Measurements from ENCODE around the gene KIF18A. TPM values are rescaled to one million over a fixed set of nuclear protein-coding genes. Genes with fewer than 3 reads are reported as not detected.
A peak's percentile ranks its signal among the peaks of the same experiment; 100 is the strongest.

The KIF18A gene
- total RNA-seq (2021) (103 and 117 TPM in 2 replicates), Bru-seq, nascent RNA (percentile 98 among the genes with signal in this experiment), BruChase-seq, experiment 1, labeled RNA remaining after a 2-hour chase (percentile 94 among the genes with signal in this experiment), BruChase-seq, experiment 2, labeled RNA remaining after a 6-hour chase (percentile 78 among the genes with signal in this experiment)
- long read RNA-seq, transcript KIF18A-201 (17 exons, 3,568 nt): major isoform, 229 of 278 reads
- long read RNA-seq, partial matches to known transcripts: 17 of 278 reads
- long read RNA-seq, other reads (novel, unspliced or antisense): 32 of 278 reads

DNA sequence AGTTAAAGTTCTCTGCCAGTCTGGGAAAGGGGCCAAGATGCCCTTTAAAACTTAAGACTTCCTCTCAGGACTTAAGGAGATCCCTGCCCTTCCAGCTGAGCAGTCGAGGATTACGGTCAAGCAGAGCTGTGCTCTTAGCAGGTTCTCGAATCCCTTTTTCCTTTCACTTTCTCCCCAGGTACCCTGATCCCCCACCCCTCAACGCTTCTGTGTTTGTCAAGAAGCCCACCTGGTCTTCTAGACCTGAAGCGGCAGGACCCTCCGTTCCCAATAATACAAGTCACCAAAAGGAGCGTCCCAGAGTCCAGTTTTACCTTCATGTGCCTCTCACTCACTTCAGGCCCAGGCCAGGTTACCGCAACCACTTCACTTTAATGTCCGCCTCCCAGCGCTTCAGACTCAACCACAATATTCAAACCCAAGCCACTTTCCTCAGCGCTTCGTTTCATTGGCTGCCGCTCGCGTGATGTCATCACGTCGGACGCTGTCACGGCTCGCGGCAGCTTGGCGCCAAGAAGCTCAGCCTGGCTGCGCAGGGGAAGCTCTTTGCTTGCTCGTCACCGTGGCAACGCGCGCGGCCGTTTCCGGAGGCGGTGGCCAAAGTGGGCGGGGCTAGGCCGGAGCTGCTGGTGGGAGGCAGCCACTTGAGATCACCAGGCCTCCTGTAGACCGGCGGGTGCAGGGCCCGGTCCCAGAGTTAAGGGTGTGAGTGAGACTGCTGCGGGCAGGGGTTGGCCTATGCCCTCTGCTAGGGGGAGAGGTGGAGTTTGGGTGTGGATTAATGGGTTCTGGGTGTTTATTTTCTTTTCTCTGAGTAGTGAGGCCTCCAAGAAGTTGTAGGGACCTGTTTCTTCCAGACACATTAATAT is at the start of gene KIF18A, which contains the start of gene METTL15:
KIF18A (minus strand) TSS at position 407 of the 869 bp plus-strand sequence. CDS start 10,209 bp downstream, outside the sequence.
METTL15 (plus strand) TSS at position 639 of the 869 bp plus-strand sequence. CDS start 4,947 bp downstream, outside the sequence.
- Histone ChIP-seq H3K27me3 (replicated peaks; ENCODE audit: insufficient read depth, low read depth, low read length, poor library complexity) (no peaks in the 10 kb centered on the region), H3K4me1 (ENCODE audit: insufficient read depth, low read length, poor library complexity, severe bottlenecking) (peaks cover 59% of the 10 kb centered on the region), H3K27ac (ENCODE audit: low read depth, low read length, poor library complexity, severe bottlenecking) (peak within 1 kb of the TSS; percentile 86), H3K4me3 (ENCODE audit: low read depth, low read length, poor library complexity, severe bottlenecking) (peak within 1 kb of the TSS; percentile 57), H3K9me3 (ENCODE audit: low read depth, low read length, poor library complexity, severe bottlenecking) (no peaks in the 10 kb centered on the region), H3K36me3 (ENCODE audit: insufficient read depth, low read length, poor library complexity, severe bottlenecking) (no peaks in the 10 kb centered on the region)
- BruUV-seq (replicated peaks): TSS peak; percentile 62
- TF ChIP-seq, protein P1, sequence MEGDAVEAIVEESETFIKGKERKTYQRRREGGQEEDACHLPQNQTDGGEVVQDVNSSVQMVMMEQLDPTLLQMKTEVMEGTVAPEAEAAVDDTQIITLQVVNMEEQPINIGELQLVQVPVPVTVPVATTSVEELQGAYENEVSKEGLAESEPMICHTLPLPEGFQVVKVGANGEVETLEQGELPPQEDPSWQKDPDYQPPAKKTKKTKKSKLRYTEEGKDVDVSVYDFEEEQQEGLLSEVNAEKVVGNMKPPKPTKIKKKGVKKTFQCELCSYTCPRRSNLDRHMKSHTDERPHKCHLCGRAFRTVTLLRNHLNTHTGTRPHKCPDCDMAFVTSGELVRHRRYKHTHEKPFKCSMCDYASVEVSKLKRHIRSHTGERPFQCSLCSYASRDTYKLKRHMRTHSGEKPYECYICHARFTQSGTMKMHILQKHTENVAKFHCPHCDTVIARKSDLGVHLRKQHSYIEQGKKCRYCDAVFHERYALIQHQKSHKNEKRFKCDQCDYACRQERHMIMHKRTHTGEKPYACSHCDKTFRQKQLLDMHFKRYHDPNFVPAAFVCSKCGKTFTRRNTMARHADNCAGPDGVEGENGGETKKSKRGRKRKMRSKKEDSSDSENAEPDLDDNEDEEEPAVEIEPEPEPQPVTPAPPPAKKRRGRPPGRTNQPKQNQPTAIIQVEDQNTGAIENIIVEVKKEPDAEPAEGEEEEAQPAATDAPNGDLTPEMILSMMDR (conservative IDR thresholded peaks at IDR 0.05; ENCODE audit: low read depth, low read length): no peak
- TF ChIP-seq EZH2 (IDR thresholded peaks at IDR 0.05; ENCODE audit: borderline replicate concordance, low read depth, low read length, poor library complexity, severe bottlenecking): no peak
- CTCF ChIA-PET: no interaction called here
- intact Hi-C loops (cut with micrococcal nuclease; ENCODE audit: unreplicated experiment): loop anchor here (5.0 to 10.0 kb wide), 6 partner anchors 369 to 1227 kb away; partner anchors contain the start of gene LIN7C
- peak; percentile 100 for DNase-seq (ENCODE audit: low spot score)
- POLR2A ChIA-PET (ENCODE audit: low non-redundant PET): interaction anchor here (0.6 to 1.1 kb wide), 3 partner anchors 10 to 1756 kb away, joined by 3 to 4 read pairs (median 3); no protein-coding TSS in a partner anchor

DNA sequence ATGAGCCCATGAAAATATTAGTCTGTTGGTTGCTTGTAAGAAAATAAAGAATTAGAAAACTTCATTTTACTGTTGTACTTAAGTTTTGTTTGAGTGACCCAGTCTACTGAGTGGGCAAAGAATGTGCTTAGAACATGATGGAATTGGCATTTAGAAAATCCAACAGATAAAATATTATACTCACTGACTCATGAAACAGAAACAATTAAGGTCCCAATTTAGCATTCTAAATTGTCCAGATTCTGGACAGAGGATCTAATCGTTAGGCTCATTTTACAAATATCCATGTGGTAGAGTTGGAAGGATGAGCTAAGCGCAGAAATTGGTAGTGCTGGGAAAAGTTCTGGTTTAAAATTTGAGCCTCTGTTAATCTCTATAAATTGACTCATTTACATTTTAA is 45.6 kb upstream of the KIF18A start:
- Histone ChIP-seq H3K27me3 (replicated peaks; ENCODE audit: insufficient read depth, low read depth, low read length, poor library complexity) (no peaks in the 10 kb centered on the region), H3K4me3 (ENCODE audit: low read depth, low read length, poor library complexity, severe bottlenecking) (no peak overlapping the region), H3K9me3 (ENCODE audit: low read depth, low read length, poor library complexity, severe bottlenecking) (no peaks in the 10 kb centered on the region), H3K27ac (ENCODE audit: low read depth, low read length, poor library complexity, severe bottlenecking) (no peak overlapping the region), H3K36me3 (ENCODE audit: insufficient read depth, low read length, poor library complexity, severe bottlenecking) (no peaks in the 10 kb centered on the region), H3K4me1 (ENCODE audit: insufficient read depth, low read length, poor library complexity, severe bottlenecking) (peaks cover 4% of the 10 kb centered on the region)
- ChIA-PET CTCF (no interaction called here), POLR2A (ENCODE audit: low non-redundant PET) (no interaction called here)
- DNase-seq (ENCODE audit: low spot score): no peak
- no TSS peak for BruUV-seq (replicated peaks)
- TF ChIP-seq, protein P1 (conservative IDR thresholded peaks at IDR 0.05; ENCODE audit: low read depth, low read length): no peak
- TF ChIP-seq EZH2 (IDR thresholded peaks at IDR 0.05; ENCODE audit: borderline replicate concordance, low read depth, low read length, poor library complexity, severe bottlenecking): no peak
- intact Hi-C loops (cut with micrococcal nuclease; ENCODE audit: unreplicated experiment): no loop called here

DNA sequence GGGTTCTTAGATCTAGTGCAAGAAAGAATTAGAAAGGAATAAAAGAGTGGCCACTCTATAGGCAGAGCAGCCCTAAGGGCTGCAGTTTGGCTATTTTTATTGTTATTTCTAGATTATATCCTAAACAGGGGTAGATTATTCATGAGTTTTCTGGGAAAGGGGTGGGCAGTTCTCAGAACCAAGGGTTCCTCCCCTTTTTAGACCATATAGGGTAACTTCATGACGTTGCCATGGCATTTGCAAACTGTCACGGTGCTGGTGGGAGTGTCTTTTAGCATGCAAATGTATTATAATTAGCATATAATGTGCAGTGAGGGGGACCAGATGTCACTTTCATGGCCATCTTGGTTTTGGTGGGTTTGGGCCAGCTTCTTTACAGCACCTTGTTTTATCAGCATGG is 44.8 kb upstream of the KIF18A start:
- Histone ChIP-seq H3K9me3 (ENCODE audit: low read depth, low read length, poor library complexity, severe bottlenecking) (no peaks in the 10 kb centered on the region), H3K27ac (ENCODE audit: low read depth, low read length, poor library complexity, severe bottlenecking) (no peak overlapping the region), H3K4me3 (ENCODE audit: low read depth, low read length, poor library complexity, severe bottlenecking) (no peak overlapping the region), H3K36me3 (ENCODE audit: insufficient read depth, low read length, poor library complexity, severe bottlenecking) (no peaks in the 10 kb centered on the region), H3K4me1 (ENCODE audit: insufficient read depth, low read length, poor library complexity, severe bottlenecking) (peaks cover 4% of the 10 kb centered on the region), H3K27me3 (replicated peaks; ENCODE audit: insufficient read depth, low read depth, low read length, poor library complexity) (no peaks in the 10 kb centered on the region)
- TF ChIP-seq, protein P1 (conservative IDR thresholded peaks at IDR 0.05; ENCODE audit: low read depth, low read length): no peak
- no peak for TF ChIP-seq EZH2 (IDR thresholded peaks at IDR 0.05; ENCODE audit: borderline replicate concordance, low read depth, low read length, poor library complexity, severe bottlenecking)
- intact Hi-C loops (cut with micrococcal nuclease; ENCODE audit: unreplicated experiment): no loop called here
- no TSS peak for BruUV-seq (replicated peaks)
- no peak for DNase-seq (ENCODE audit: low spot score)
- POLR2A ChIA-PET (ENCODE audit: low non-redundant PET): no interaction called here
- CTCF ChIA-PET: no interaction called here

Data from A673 (cell line).